22Rv1 (cell line): Measurements from ENCODE around the gene GLIPR1.

Experiments
- H3K27ac ChIP-seq: fragments of 450-650 bp; 2 replicates; pipeline ENCODE4 v1.5.1; 2017
- CTCF ChIP-seq: fragments of 450-650 bp; IDR thresholded peaks from 2 replicates; pipeline ENCODE4 v1.5.1; 2017; ENCODE audit warnings: mild to moderate bottlenecking
- ZFX ChIP-seq: fragments of 450-650 bp; IDR thresholded peaks from 2 replicates; pipeline ENCODE4 v1.6.1; 2017; ENCODE audit warnings: antibody characterized with exemption, borderline replicate concordance

The GLIPR1 gene

GRCh38 chr12:75542942-75543341 is 62.4 kb downstream of the GLIPR1 start:
- H3K27ac ChIP-seq = no peak overlapping the region
- no peak for TF ChIP-seq ZFX
- no peak for TF ChIP-seq CTCF

GRCh38 chr12:75543529-75543928 is 63.0 kb downstream of the GLIPR1 start:
- H3K27ac ChIP-seq = no peak overlapping the region
- TF ChIP-seq CTCF (no peak), ZFX (no peak)

- peak overlapping the region; percentile 53 for H3K27ac ChIP-seq
- TF ChIP-seq CTCF = no peak
- TF ChIP-seq ZFX = no peak
Observed at GRCh38 chr12:75545636-75546035, 65.1 kb downstream of the GLIPR1 start.

GRCh38 chr12:75548879-75549278 is 68.3 kb downstream of the GLIPR1 start:
- no peak for TF ChIP-seq CTCF
- TF ChIP-seq ZFX = no peak
- no peak overlapping the region for H3K27ac ChIP-seq

GRCh38 chr12:75549989-75550388 is 69.4 kb downstream of the GLIPR1 start:
- no peak overlapping the region for H3K27ac ChIP-seq
- TF ChIP-seq ZFX = no peak
- TF ChIP-seq CTCF = no peak

GRCh38 chr12:75550401-75551240 is 70.1 kb downstream of the GLIPR1 start:
- TF ChIP-seq ZFX = no peak
- TF ChIP-seq CTCF = no peak
- H3K27ac ChIP-seq = no peak overlapping the region

- no peak for TF ChIP-seq CTCF
- TF ChIP-seq ZFX = no peak
- H3K27ac ChIP-seq = no peak overlapping the region
Observed at GRCh38 chr12:75551477-75551876, 70.9 kb downstream of the GLIPR1 start.
